CD4-positive, alpha-beta T cell treated with Interleukin-17A for 1 hour (primary cell): ENCODE data around the gene ARHGEF11.

ENCODE experiments used
- DNase-seq: peaks from one replicate; pipeline ENCODE4 v3.0.0-alpha.2; 2020

The ARHGEF11 gene

DNA sequence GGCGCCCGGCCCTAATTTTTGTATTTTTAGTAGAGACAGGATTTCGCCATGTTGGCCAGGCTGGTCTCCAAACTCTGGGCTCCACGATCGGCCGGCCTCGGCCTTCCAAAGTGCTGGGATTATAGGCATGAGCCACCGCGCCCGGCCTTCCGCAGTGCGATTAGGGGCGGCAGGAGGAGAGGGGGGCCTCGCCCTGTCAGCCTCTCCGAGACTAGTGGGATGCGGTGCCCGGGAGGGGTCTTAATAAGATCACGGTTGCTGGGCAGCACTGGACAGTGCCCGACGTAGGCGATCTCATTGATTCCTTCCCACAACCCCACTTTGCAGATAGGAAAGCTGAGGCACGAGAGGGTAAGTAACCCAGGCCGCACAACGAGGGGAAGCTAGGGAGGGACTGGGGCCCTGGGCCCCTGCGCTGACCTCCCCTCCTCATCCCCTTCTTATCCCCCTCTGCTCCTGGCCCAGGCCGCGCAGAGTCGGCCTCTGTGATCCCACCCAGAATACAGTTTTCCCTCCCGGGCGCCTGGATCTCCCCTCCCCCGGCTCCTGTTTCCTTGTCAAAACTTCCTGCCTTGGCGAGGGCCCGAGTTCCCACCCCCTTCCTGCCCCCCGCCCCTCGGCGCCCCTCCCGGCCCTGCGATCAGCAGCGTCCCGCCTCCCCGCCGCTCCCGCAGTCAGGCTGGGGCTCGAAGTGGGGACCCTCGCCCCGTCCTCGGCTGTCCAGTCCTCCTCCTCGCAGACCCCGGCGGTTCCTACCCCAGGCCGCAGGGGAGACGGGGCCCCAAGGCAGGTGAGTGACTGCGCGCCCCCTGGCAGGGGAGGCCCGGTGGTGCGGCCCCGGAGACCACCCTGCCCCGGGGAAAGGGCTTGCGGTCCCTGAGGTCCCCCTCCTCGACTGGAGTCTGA is 152.2 kb downstream of the ARHGEF11 start, which contains the start of gene PEAR1:
TSS of gene PEAR1 (plus strand) at position 671 of the 906 bp plus-strand sequence. CDS start 10,209 bp downstream, outside the sequence.
- DNase-seq = no peak

DNA sequence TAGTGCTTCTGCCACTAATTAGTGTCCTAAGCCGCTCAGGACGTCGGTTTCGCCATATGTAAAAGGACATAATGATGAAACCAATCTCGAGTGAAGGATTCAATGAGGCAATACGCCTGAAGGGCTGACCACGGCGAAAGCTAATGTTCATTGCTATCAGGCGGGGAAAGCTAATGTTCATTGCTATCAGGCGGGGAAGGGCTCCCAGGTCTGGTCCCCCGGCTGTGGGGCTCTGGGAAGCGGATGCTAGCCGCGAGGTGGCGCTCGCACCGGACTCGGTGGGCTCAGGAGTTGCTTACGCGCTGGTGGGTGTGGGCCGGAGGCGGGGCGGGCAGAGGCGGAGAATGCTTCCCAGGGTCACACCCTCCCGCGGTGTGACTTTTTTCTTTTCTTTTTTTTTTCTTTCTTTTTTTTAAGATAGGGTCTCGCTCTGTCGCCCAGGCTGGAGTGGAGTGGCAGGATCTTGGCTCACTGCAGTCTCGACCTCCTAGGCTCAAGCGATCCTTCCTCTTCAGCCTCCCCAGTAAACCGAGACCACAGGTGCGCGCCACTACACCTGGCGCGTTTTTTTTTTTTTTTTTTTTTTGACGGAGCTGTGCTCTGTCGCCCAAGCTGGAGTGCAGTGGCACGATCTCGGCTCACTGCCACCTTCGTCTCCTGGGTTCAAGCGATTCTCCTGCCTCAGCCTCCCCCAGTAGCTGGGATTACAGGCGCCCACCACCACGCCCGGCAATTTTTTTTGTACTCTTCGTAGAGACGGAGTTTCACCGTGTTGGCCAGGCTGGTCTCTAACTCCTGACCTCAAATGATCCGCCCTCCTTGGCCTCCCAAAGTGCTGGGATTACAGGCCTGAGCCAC is 153.1 kb downstream of the ARHGEF11 start:
- DNase-seq = peak; percentile 85

DNA sequence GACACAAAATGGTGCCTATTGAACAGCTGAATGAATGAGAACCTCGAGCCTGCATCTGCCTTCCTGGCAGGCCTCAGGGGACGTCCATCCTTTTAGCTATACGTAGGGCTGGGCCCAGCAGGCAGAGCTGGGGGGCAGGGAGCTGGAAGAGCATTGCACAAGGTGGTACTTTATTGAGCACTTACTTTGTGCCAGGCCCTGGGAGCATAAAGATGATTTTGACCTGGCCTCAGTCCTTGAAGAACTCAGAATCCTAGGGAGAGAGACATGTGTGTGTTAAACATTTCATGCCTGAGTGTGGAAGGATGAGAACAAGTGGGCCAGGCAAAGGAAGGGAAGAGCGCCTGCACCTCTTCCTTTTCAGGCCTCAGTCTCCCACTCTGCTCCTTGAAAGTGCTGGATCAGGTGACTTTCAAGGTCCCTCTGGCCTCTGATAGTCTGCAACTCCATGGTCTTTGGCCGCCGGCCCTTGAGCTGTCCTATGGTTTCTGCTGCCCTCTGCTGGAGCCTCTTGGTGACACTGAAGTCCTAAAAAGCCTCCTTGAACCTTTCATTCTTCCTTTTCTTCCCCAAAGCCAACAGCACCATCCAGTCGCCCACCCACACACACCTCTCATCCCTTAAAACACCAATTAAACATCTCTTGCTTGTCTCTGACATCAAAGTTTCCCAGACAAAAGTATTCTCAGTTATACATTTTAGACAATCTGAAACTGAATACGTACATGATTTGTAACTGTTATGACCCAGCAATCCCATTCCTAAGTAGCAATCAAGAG is 155.6 kb downstream of the ARHGEF11 start:
- DNase-seq = peak; percentile 60

DNA sequence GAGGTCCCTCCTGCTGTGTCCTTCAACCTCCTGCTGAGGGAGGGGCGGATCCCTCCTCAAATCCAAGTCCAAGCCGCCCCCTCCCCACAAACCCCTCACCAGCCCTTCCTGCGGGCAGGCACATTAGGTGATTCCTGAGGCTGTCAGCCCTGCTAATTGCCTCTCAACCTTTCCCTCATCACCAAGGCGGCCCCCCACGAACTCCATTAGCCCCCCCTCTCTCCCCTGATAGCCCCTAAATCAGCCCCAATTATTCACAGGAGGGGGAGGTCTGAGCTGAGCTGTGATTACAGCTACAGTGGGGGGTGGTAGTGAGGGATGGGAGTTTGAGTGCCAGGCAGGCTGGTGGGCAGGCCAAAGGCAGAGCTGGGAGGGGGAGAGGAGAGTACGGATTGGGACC is 157.8 kb downstream of the ARHGEF11 start:
- DNase-seq = no peak

DNA sequence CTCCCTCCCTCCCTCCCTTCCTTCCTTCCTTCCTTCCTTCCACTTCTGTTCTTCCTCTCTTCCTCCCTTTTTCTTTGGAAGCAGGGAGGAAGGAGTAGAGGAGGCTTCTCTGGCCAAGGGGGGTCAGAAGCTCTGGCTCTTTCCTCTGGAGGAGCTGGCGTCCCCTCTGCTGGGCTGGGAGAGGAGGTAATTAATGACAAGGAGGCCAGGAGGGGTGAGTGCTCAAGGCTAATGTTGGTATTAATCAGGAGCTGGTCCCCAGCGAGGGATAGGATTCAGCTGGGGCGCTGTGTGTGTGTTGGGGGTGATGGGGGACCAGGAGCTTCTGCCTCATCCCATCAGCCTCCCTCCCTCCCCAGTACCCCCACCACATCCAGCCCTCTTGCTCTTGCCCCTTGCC is 158.2 kb downstream of the ARHGEF11 start:
- DNase-seq = no peak

DNA sequence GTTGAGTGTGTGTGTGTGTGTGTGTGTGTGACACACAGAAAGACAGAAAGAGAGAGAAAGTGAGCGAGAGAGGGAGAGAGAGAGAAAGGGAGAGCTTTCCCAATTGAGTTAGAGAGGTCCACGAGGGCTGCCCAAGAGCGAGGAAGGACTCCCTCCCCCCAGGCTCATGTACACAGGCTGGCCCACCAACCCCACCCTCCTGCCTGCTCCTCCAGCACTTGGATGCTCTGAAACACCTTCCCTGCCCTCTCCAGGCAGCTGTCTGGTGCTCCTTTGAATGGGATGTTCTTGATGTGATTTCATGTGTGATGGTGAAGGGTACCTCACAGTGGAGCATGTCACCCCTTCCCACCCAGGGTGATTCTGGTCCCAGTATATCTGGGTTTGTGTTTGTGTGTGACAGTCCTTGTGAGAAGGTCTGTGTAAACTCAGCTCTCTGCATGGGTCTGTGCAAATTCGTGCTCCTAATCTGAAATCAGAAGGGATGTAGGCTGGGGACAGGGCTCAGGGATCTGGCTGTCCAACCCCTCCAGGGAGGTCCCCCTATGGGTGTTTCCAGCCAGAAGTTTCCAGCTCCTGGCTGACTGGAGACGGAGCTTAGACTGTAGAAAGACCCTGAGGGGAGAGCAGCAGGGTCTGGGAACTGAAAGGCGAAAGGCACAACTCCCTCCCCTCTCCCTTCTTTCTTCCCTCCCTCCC is 158.8 kb downstream of the ARHGEF11 start:
- no peak for DNase-seq

DNA sequence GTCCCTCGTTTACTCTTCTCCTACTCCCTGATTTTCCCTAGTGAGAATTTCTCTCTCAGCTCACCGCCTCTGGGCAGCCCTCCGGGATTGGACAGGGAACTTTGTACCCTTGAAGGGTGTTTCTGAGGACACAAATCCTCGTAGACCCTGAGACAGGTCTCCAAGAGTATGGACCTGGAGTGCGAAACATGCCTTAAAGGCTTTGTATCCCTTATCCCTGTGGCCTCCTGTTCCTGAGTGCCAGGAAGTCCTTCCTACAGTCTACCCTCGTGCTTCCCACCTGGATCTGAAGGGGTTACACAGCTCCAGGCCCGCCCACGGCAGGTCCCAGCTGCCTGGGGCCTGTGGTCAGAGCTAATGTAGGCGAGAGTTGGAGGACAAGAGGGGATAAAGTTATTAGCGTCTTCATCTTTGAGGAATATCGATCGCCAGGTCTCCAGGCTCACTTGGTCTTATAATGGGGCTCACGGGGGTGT is 159.6 kb downstream of the ARHGEF11 start:
- no peak for DNase-seq

DNA sequence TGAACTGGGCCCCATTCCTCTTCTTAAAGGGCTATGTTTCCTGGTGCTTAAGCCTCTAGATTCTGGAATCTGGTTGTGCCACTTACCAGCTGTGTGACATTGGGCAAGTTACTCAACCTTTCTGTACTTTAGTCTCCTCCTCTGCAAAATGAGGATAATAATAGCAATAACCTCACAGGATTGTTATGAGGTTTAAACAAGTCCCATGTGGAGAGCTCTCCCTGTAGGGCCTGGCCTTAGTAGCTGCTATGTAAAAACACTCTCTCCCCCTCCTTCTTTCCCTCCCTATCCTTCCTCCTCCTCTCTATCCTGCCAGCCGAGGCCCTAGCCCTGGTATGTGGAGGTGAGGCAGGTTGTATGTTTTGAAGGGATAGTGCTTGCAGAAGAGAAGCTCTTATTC is 160.2 kb downstream of the ARHGEF11 start:
- no peak for DNase-seq
